ACHN (cell line): ENCODE results near the gene SLC38A10.
"Not testable (repeated sequence)": the region's sequence is repeated elsewhere in the genome, so short reads cannot be mapped to it uniquely, and the experiment has no call there.

Experiments used
- DNase-seq: peaks from one replicate; pipeline ENCODE4 v3.0.0-alpha.2; 2015
- in situ Hi-C: cut with HindIII; loops from 2 replicates; pipeline ENCODE4 v1.10.0; 2017; ENCODE audit warnings: low sequenced_read_pairs, low pct_ligation_motif_present, low pct_unique_long_range_greater_than_20kb

SLC38A10 gene

DNA sequence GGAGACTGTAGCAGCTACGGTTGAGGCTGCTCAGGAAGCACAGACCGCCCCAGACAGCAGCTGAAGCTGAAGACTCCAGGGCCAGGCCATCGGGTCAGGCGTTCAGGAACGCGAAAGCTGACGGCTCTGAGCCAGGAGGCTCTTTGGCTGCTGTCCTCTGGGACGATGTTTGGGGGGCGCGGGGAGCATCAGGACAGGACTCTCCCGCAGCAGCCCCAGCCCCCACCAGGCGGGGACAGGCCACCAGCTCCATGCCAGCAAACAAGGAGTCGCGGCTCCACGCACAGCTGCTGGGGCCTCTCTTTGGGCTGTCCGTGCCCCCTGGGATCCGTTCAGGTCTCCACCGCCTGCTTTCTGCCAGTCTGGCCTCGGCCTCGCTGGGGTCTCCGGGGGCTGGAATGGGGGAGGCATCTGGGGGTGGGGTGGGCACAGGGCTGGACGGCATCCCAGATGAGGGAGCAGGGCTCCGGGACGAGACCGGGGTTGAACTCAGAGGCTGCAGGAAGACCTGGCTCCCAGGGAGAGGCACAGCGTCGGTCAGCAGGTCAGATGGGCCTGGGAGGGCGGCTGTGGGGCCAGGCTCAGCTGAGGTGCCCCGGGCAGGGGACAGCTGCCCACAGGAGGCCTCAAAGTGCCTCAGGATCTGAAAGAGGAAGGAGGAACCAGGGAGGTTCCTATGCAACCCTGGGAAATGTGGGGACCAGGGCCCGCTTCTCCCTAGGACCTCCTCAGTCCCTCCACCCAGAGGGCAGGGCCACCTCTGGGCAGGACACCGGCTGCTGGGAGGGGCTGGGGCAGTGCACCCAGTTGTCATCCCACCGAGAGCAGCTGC lies 66.1 kb downstream of the SLC38A10 start:
- DNase-seq, result no peak
- in situ Hi-C loops, result no loop called here

DNA sequence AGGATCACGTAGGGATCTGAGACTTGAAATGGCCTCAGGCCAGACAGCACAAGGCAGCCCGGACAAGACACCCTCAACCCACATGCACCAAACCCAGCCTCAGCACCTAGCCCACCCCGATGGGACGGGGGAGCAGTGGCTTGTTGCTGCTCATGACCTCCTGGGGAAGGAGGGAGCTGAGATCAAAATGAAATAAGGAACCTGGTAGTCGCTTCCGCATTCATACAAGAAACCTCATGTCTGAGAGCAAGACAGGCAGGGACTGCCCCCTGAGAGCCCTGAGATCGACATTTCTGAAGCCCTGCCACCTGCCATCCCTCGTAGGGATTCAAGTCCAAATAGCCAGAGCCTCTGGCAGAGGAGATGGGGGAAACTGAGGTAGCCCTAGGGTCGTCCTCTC lies 66.7 kb downstream of the SLC38A10 start:
- DNase-seq, result no peak
- in situ Hi-C loops, result no loop called here

DNA sequence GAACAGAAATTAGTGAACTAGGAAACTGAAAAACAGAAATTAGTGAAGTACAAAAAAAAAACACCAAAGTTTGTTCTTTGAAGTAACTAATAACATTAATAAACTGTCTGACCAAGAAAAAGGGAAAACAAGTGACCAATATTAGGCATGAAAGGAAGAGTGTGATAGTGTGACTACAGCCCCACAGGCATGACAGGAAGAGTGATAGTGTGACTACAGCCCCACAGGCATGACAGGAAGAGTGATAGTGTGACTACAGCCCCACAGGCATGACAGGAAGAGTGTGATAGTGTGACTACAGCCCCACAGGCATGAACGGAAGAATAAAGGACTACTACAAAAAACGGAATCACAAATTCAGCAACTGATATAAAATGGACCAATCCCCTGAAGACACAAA lies 67.5 kb downstream of the SLC38A10 start:
- DNase-seq, in situ Hi-C loops: not testable (repeated sequence)

DNA sequence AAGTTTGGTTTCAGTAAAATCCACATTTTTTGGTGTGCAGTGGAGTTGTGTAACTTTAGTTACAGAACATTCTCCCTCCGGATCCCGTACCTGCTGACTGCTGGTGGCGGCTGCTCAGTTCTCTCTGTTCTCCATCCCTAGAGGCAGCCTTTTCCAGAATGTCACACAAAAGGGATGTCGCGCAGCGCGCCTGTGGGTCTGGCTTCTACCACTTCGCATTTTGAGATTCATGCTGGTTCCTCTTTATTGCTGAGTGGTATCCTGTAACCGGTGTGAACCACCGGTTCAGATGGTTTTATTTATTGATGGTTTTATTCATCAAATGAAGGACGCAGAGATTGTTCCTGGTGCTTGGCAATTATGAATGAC lies 71.4 kb downstream of the SLC38A10 start:
- in situ Hi-C loops, result no loop called here
- DNase-seq, result no peak

DNA sequence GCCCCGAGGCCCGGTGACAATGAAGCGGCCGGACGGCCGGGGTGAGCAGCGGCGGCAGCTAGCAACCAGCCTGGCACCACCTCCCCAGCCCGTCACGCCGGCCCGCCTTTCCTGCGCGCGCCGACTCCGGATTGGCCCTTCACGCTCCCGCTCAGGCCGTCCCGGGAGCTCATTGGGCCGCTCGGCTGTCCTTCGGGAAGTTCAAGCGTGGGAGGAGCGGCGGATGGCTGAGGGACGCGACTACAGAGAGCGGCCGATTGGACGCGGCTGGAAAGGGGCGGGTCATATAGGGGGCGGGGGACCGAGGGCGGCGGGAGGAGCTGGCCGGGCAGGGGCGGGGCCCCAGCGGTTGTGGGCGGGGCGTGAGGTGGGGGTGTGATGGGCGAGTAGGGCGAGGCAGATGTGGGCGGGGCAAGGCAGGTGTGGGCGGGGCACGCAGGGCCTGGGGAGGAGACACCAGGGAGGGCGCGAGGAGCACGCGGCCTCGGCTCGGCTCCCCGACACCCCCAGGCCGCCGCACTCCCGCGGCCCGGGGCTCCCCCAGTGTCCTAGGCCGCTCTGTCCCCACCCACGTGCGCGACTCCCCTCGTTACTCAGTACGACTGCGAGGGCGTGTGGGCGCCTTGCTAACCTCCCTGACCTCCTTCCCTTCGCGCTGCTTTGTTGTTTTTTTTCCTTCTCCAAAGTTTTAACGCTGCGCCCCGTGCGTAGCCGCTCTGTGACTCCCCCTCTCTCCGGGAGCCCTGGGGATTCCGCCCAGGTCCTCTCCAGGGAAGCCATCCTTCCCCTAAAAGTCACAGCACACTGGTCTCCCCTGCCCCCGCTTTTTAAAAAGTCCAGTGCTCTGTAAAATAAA lies 72.0 kb downstream of the SLC38A10 start, which contains the start of gene CEP131:
CEP131 (minus strand) TSS at position 60 of the 856 bp plus-strand sequence. CDS start 2,909 bp downstream, outside the sequence.
- in situ Hi-C loops, result no loop called here
- peak; percentile 99 for DNase-seq

DNA sequence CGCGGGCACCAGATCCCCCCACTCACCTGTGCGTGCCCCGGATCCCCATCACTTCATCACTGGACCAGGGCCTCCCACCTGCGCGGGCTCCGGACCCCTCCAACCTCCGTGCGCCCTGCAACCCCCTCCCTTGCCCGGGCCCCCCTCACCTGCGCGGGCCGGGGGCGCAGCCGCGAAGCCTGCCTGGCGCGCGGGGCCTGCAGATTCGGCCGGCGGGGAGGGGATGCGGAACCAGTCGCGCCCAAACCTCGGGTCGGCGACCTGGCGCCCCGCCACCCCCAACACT lies 72.5 kb downstream of the SLC38A10 start:
- in situ Hi-C loops, result no loop called here
- no peak for DNase-seq

DNA sequence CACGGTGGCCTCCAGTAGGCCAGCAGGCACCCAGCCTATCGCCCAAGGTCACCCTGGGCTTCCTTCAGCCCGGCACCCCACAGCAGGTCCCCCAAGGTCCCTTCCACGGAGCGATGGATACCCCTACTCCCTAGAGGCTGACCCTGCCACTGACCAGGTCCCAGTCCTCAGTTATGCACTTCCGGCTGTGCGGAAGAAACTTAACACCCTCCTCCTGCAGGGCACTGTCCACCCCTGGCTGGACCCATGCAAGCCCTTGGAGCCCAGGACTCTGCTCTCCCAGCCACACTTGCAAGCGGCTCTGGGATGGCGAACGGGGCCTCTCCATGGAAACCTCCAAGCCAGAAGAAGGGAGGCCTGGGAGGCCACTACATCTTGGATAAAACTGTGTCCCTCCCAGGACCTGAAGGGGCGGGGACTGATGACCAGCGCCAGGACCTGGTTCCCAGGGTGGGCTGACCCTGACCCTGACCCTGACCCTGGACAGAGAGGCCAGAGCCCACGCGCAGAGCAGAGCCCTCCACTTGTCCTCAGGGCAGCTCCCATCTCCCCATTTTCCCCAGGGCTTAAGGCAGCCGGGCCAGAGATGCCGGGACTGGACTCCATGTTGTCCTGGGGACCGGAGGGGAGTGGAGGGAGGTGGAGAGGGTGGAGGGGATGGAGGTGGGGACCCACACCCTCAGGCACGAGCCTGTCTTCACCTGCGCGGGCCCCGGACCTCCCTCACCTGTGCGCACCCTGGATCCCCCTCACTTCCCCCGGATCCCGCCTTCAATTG lies 73.1 kb downstream of the SLC38A10 start:
- no peak for DNase-seq
- in situ Hi-C loops, result no loop called here

GRCh38 chr17:81221371-81221841 lies 73.7 kb downstream of the SLC38A10 start:
- in situ Hi-C loops, result no loop called here
- DNase-seq, result no peak

- in situ Hi-C loops, result no loop called here
- DNase-seq, result no peak
These were observed 75.5 kb downstream of the SLC38A10 start for GRCh38 chr17:81219476-81220180.

GRCh38 chr17:81218991-81219390 lies 76.1 kb downstream of the SLC38A10 start:
- no peak for DNase-seq
- in situ Hi-C loops, result no loop called here

GRCh38 chr17:81218459-81218858 lies 76.6 kb downstream of the SLC38A10 start:
- DNase-seq, result no peak
- in situ Hi-C loops, result no loop called here

DNA sequence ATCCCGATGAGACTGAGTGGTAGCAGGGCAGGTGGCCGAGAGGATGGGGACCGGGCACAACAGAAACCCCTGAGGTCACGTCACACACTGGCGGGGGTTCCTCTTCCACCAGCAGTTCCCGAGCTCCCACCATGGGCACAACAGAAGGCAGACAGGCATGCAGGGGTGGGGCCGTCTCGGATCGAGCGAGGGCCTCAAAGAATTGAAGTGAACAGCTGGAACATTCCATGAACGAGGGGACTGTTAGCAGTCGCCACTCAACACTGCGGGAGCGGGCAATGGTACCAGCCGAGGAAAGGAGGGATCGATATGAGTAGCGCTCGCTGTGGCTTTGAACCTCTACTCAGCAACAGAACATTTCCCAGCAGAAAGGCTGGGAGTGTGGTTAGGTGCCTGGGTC lies 77.6 kb downstream of the SLC38A10 start:
- in situ Hi-C loops, result no loop called here
- DNase-seq, result no peak

DNA sequence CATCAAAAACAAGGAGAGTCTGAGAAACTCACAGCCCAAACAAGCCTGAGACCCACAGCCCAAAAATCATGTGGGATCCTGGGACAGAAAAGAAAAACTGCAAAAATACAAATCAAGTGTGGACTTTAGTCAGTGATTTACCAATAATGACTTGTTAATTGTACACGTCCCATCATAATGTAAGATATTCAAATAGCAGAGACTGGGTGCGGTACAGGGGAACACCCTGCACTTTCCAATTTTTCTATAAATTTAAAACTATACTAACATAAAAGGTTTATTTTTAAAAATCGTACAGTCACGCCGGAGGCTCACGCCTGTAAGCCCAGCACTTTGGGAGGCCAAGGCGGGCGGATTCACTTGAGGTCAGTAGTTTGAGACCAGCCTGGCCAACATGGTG lies 81.1 kb downstream of the SLC38A10 start:
- in situ Hi-C loops, result no loop called here
- DNase-seq, result no peak

DNA sequence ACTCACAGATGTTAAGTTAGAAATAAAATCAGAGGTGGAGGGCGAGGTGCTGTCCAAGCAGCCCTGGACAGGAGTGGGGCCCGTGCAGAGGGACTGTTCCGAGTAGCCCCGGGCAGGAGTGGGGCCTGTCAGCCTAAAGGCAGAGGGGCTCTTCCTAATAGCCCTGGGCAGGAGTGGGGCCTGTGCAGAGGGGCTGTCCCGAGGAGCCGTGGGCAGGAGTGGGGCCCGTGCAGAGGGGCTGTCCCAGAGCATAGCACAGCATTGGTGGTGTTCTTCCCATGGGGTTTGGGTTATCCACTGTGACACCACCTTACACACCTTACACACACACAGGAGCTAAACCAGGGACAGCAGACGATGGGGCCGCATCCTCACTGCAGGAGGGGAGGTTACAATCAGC lies 82.7 kb downstream of the SLC38A10 start:
- no peak for DNase-seq
- in situ Hi-C loops, result no loop called here

DNA sequence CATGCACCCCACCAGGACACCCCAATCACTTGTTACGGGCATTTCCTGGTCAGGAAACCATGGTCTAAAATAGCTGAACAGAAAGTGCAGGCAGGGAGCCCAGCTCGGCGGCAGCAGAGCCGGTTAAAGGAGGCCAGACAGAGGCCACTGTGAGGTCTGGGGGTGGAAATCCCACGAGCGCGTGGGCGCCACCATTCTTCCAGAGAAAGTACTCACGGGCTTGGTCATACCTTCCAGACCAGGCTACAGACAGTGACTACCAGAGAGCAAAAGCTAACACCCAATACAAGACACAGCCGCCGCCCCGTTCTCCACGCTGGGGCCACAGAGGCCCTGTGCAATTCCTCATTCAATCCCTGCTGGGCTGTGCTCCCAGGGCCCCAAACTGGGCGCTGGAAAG lies 84.2 kb downstream of the SLC38A10 start:
- in situ Hi-C loops, result no loop called here
- DNase-seq, result no peak

DNA sequence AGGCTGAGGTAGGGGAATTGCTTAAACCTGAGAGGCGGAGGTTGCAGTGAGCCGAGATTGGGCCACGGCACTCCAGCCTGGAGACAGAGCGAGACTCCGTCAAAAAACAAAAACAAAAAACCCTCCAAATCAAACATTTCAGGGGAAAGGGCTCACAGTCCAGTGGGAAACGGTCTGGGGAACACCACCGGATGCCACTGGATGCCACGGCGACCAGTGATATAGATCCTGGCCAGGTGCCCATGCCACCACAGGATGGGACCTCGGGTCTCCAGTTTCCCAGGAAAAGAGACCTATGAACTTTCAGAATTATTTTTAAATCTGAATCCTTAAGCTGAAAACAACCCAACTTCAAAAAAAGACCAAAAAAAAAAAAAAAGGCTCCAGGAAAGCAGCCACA lies 84.6 kb downstream of the SLC38A10 start:
- no peak for DNase-seq
- in situ Hi-C loops, result no loop called here

DNA sequence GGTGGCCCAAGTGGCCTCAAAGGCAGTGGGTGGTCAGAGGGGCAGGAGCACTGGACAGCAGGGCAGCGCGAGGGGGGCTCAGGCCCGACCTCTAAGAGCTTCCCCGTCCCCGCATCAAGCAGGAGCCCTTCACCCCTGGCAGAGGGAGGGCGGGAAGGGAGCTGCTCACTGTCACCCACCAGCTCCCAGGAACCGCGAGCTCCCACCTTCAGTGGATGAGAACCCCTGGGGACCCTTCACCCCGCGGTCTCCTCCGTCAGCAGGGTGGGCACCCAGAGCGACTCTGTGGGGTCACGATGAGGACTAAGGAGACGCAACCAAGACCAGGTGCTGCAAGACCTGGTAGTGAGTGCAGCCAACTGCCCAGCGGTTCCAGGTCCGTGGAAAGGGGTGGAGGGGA lies 86.0 kb downstream of the SLC38A10 start:
- no peak for DNase-seq
- in situ Hi-C loops, result no loop called here

DNA sequence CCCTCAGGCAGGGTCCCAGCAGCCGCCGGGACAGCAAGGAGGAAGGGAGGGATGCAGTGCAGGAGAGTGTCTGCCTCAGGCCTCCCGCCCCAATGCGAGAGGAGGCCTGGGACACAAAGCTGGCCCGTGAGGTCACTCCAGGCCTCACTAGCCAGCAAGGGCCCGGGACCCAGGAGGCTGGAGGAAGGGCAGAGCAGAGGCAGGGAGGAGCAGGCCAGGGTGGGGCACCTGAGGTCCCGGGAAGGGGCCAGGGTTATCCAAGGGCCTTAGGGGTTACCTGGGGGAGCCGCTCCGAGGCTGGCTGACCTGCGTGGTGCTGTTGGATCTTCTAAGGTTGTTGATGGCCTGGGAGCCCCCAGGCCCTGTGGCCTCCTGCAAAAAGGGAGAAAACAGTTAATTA lies 86.5 kb downstream of the SLC38A10 start:
- no peak for DNase-seq
- in situ Hi-C loops, result no loop called here
